ENCODE results near the gene SMIM43. TPM values are rescaled to one million over a fixed set of nuclear protein-coding genes. Genes with fewer than 3 reads are reported as not detected.

Gene SMIM43
- total RNA-seq, 1 experiment from 2014 or later, result not detected

DNA sequence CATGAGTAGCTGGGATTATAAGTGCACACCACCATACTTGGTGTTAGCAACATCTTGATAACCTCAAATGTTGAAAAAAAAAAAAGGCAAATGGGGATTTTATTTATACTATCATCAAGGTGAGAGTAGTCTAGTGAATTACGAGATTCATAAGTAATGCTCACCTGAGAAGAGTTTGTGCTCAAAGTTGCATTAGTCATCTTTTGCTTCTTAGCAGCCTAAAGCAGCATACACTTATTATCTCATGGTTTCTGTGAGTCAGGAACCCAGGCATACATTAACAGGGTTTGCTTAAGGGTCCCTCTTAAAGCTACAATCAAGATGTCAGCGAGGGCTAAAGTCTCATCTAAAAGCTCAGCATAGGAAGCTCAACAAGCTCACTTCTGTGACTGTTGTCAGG is 28.0 kb upstream of the SMIM43 start:
- intact Hi-C loops (cut with micrococcal nuclease), result no loop called here
- DNase-seq (ENCODE audit: low read depth, low spot score) (no peak), ATAC-seq (no peak)
- CTCF ChIA-PET, result no interaction called here
- Histone ChIP-seq H3K9me2 (ENCODE audit: insufficient read depth) (no peaks in the 10 kb centered on the region), H3K4me3 (replicated peaks in 1 of 2; ENCODE audit: low read depth in 1 of 2, low read length in 2 of 2) (no peak overlapping the region), H3K27me3 (ENCODE audit: insufficient read depth, low read length) (no peaks in the 10 kb centered on the region), H3K9ac (ENCODE audit: low read length) (no peak overlapping the region), H3K9me3 (ENCODE audit: control insufficient read depth in 1 of 2, insufficient read depth in 1 of 2, low read depth in 1 of 2, low read length in 2 of 2) (no peaks in the 10 kb centered on the region), H3K27ac (ENCODE audit: low read depth, low read length) (no peak overlapping the region), H3K4me2 (ENCODE audit: low read length) (no peak overlapping the region), H4K20me1 (ENCODE audit: insufficient read depth) (no peaks in the 10 kb centered on the region), H2AFZ (ENCODE audit: low read depth, low read length, poor library complexity, severe bottlenecking) (no peak overlapping the region), H3K79me2 (ENCODE audit: insufficient read depth, low read length) (no peaks in the 10 kb centered on the region), H3K36me3 (ENCODE audit: control insufficient read depth in 1 of 2, insufficient read depth in 2 of 2, low read length in 2 of 2) (no peaks in the 10 kb centered on the region), H3K4me1 (ENCODE audit: control insufficient read depth in 1 of 2, insufficient read depth in 2 of 2, low read length in 2 of 2) (no peaks in the 10 kb centered on the region)
- RAD21 ChIA-PET (ENCODE audit: low non-redundant PET in 1 of 2, low total read pairs in 2 of 2, uncharacterized antibody in 2 of 2, unreplicated experiment in 2 of 2), result no interaction called here
- no TSS peak for BruUV-seq (replicated peaks)
- TF ChIP-seq JUND (IDR thresholded peaks at IDR 0.05) (no peak), ELF1 (IDR thresholded peaks at IDR 0.05; ENCODE audit: borderline replicate concordance, low read depth) (no peak)
- POLR2A ChIA-PET, result no interaction called here

DNA sequence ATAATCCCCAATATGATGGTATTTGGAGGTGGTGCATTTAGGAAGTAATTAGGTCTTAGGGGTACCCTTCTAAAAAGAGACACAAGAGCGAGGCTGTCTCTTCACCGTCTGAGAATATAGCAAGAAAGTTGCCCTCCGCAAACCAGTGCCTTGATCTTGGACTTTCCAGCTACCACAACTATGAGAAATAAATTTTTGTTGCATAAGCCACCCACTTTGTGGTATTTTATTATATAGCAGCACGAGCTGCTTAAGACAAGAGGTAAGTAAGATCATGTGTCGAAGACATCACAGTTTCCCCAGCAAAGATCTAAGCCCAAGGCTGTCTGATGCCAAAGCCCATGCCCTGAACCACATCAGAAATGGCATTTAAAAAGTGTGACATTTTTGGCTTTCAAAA is 26.5 kb upstream of the SMIM43 start:
- Histone ChIP-seq H3K4me2 (ENCODE audit: low read length) (no peak overlapping the region), H3K27me3 (ENCODE audit: insufficient read depth, low read length) (no peaks in the 10 kb centered on the region), H3K4me3 (replicated peaks in 1 of 2; ENCODE audit: low read depth in 1 of 2, low read length in 2 of 2) (no peak overlapping the region), H3K79me2 (ENCODE audit: insufficient read depth, low read length) (no peaks in the 10 kb centered on the region), H3K9me3 (ENCODE audit: control insufficient read depth in 1 of 2, insufficient read depth in 1 of 2, low read depth in 1 of 2, low read length in 2 of 2) (no peaks in the 10 kb centered on the region), H3K9ac (ENCODE audit: low read length) (no peak overlapping the region), H3K9me2 (ENCODE audit: insufficient read depth) (no peaks in the 10 kb centered on the region), H2AFZ (ENCODE audit: low read depth, low read length, poor library complexity, severe bottlenecking) (no peak overlapping the region), H3K36me3 (ENCODE audit: control insufficient read depth in 1 of 2, insufficient read depth in 2 of 2, low read length in 2 of 2) (no peaks in the 10 kb centered on the region), H3K27ac (ENCODE audit: low read depth, low read length) (no peak overlapping the region), H3K4me1 (ENCODE audit: control insufficient read depth in 1 of 2, insufficient read depth in 2 of 2, low read length in 2 of 2) (no peaks in the 10 kb centered on the region), H4K20me1 (ENCODE audit: insufficient read depth) (no peaks in the 10 kb centered on the region)
- TF ChIP-seq FOSL1 (IDR thresholded peaks at IDR 0.05; ENCODE audit: low read depth) (no peak), TCF7L2 (IDR thresholded peaks at IDR 0.05; ENCODE audit: borderline replicate concordance, extremely low read depth, insufficient read depth, insufficient read length) (no peak), SP1 (IDR thresholded peaks at IDR 0.05; ENCODE audit: low read depth) (no peak), EZH2 (IDR thresholded peaks at IDR 0.05) (no peak), SIN3A (IDR thresholded peaks at IDR 0.05; ENCODE audit: low read depth) (no peak)
- TF ChIP-seq, protein P1, sequence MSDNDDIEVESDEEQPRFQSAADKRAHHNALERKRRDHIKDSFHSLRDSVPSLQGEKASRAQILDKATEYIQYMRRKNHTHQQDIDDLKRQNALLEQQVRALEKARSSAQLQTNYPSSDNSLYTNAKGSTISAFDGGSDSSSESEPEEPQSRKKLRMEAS (IDR thresholded peaks at IDR 0.05), result no peak
- TF ChIP-seq, protein P2, sequence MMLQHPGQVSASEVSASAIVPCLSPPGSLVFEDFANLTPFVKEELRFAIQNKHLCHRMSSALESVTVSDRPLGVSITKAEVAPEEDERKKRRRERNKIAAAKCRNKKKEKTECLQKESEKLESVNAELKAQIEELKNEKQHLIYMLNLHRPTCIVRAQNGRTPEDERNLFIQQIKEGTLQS (IDR thresholded peaks at IDR 0.05), result no peak
- TF ChIP-seq, protein P3, sequence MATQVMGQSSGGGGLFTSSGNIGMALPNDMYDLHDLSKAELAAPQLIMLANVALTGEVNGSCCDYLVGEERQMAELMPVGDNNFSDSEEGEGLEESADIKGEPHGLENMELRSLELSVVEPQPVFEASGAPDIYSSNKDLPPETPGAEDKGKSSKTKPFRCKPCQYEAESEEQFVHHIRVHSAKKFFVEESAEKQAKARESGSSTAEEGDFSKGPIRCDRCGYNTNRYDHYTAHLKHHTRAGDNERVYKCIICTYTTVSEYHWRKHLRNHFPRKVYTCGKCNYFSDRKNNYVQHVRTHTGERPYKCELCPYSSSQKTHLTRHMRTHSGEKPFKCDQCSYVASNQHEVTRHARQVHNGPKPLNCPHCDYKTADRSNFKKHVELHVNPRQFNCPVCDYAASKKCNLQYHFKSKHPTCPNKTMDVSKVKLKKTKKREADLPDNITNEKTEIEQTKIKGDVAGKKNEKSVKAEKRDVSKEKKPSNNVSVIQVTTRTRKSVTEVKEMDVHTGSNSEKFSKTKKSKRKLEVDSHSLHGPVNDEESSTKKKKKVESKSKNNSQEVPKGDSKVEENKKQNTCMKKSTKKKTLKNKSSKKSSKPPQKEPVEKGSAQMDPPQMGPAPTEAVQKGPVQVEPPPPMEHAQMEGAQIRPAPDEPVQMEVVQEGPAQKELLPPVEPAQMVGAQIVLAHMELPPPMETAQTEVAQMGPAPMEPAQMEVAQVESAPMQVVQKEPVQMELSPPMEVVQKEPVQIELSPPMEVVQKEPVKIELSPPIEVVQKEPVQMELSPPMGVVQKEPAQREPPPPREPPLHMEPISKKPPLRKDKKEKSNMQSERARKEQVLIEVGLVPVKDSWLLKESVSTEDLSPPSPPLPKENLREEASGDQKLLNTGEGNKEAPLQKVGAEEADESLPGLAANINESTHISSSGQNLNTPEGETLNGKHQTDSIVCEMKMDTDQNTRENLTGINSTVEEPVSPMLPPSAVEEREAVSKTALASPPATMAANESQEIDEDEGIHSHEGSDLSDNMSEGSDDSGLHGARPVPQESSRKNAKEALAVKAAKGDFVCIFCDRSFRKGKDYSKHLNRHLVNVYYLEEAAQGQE (IDR thresholded peaks at IDR 0.05; ENCODE audit: low read depth), result no peak
- TF ChIP-seq, protein P4, sequence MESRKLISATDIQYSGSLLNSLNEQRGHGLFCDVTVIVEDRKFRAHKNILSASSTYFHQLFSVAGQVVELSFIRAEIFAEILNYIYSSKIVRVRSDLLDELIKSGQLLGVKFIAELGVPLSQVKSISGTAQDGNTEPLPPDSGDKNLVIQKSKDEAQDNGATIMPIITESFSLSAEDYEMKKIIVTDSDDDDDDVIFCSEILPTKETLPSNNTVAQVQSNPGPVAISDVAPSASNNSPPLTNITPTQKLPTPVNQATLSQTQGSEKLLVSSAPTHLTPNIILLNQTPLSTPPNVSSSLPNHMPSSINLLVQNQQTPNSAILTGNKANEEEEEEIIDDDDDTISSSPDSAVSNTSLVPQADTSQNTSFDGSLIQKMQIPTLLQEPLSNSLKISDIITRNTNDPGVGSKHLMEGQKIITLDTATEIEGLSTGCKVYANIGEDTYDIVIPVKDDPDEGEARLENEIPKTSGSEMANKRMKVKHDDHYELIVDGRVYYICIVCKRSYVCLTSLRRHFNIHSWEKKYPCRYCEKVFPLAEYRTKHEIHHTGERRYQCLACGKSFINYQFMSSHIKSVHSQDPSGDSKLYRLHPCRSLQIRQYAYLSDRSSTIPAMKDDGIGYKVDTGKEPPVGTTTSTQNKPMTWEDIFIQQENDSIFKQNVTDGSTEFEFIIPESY (IDR thresholded peaks at IDR 0.05; ENCODE audit: extremely low read depth, insufficient replicate concordance, low read length), result no peak
- TF ChIP-seq, protein P5, sequence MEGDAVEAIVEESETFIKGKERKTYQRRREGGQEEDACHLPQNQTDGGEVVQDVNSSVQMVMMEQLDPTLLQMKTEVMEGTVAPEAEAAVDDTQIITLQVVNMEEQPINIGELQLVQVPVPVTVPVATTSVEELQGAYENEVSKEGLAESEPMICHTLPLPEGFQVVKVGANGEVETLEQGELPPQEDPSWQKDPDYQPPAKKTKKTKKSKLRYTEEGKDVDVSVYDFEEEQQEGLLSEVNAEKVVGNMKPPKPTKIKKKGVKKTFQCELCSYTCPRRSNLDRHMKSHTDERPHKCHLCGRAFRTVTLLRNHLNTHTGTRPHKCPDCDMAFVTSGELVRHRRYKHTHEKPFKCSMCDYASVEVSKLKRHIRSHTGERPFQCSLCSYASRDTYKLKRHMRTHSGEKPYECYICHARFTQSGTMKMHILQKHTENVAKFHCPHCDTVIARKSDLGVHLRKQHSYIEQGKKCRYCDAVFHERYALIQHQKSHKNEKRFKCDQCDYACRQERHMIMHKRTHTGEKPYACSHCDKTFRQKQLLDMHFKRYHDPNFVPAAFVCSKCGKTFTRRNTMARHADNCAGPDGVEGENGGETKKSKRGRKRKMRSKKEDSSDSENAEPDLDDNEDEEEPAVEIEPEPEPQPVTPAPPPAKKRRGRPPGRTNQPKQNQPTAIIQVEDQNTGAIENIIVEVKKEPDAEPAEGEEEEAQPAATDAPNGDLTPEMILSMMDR (IDR thresholded peaks at IDR 0.05 in 2 of 3, conservative IDR thresholded peaks at IDR 0.05 in 1 of 3; ENCODE audit: borderline replicate concordance in 1 of 3, insufficient read depth in 1 of 3, low read depth in 2 of 3, low read length in 2 of 3), result no peak
- POLR2A ChIA-PET, result no interaction called here
- ATAC-seq, result no peak
- BruUV-seq (replicated peaks), result no TSS peak
- CTCF ChIA-PET, result no interaction called here
- intact Hi-C loops (cut with micrococcal nuclease), result no loop called here
- RAD21 ChIA-PET (ENCODE audit: low non-redundant PET in 1 of 2, low total read pairs in 2 of 2, uncharacterized antibody in 2 of 2, unreplicated experiment in 2 of 2), result no interaction called here
- no peak for DNase-seq (ENCODE audit: low read depth, low spot score)
